ENCODE measurements around the gene DIP2C.

- TF ChIP-seq POLR2AphosphoS5 (IDR thresholded peaks at IDR 0.05) (no peak), CTCF (IDR thresholded peaks at IDR 0.05) (no peak), POLR2A (IDR thresholded peaks at IDR 0.05) (no peak)
Observed at GRCh38 chr10:519716-520401, 169.6 kb downstream of the DIP2C start.

Data from transverse colon (tissue), 4 donors.